Measurements from ENCODE around the gene THBS2. TPM values are rescaled to one million over a fixed set of nuclear protein-coding genes. Genes with fewer than 3 reads are reported as not detected.
A peak's percentile ranks its signal among the peaks of the same experiment; 100 is the strongest.
"Not testable (repeated sequence)": the region's sequence is repeated elsewhere in the genome, so short reads cannot be mapped to it uniquely, and the experiment has no call there.

THBS2 gene
- total and polyA plus RNA-seq, 2 of the 4 experiments (the other 2 are of a cell fraction): 97.3 to 113 TPM

GRCh38 chr6:169214789-169215188, 38.9 kb downstream of the THBS2 start:
- Histone ChIP-seq H3K27ac (ENCODE audit: insufficient read depth, low read length) (peak overlapping the region; percentile 95), H4K91ac (ENCODE audit: insufficient read depth, low read depth, low read length) (peak overlapping the region; percentile 99), H3K9ac (ENCODE audit: low read depth, low read length) (peak overlapping the region; percentile 80), H3K23ac (ENCODE audit: low read depth, low read length) (peak overlapping the region; percentile 97), H2BK120ac (ENCODE audit: low read depth, low read length) (peak overlapping the region; percentile 98), H3K79me1 (ENCODE audit: low read depth in 1 of 2, low read length in 2 of 2) (peaks cover 0 to 19% of the 10 kb centered on the region in 2 experiments; a peak in 2 of 4 replicates), H3K18ac (ENCODE audit: low read depth, low read length) (peak overlapping the region; percentile 98), H3K14ac (replicated peaks; ENCODE audit: low read depth, low read length) (peak overlapping the region; percentile 98), H3K9me1 (ENCODE audit: insufficient read depth, low read length) (peaks cover 14% of the 10 kb centered on the region), H2AK5ac (ENCODE audit: low read depth, low read length) (peak overlapping the region; percentile 97), H4K8ac (ENCODE audit: low read depth in 2 of 2, low read length in 2 of 2) (peak overlapping the region; percentile 93 to 98; a peak in 3 of 4 replicates), H2BK5ac (ENCODE audit: low read depth, low read length, poor library complexity, severe bottlenecking) (peak overlapping the region; percentile 98), H4K5ac (ENCODE audit: low read depth, low read length) (peak overlapping the region; percentile 97), H2BK15ac (ENCODE audit: low read depth, low read length) (peak overlapping the region; percentile 96; the same call in 2 of the 3 replicates), H3K4ac (ENCODE audit: low read depth, low read length) (peak overlapping the region; percentile 98), H3K4me1 (ENCODE audit: control insufficient read depth, insufficient read depth, low read length) (peaks cover 19% of the 10 kb centered on the region), H3K56ac (ENCODE audit: extremely low read depth, insufficient read depth, low read length) (peak overlapping the region; percentile 72), H2BK20ac (ENCODE audit: low read depth, low read length) (peak overlapping the region; percentile 98), H2AK9ac (replicated peaks; ENCODE audit: low read depth, low read length, poor library complexity) (peak overlapping the region; percentile 89), H3K4me2 (ENCODE audit: low read depth, low read length) (peak overlapping the region; percentile 8), H2AFZ (replicated peaks; ENCODE audit: low read length, poor library complexity) (peak overlapping the region; percentile 90)
- dilution Hi-C loops (cut with HindIII; ENCODE audit: low sequenced_read_pairs, unreplicated experiment); H3K36me3 ChIP-seq (ENCODE audit: control insufficient read depth, insufficient read depth, low read length); H3K4me3 ChIP-seq (ENCODE audit: insufficient read depth, low read depth, low read length); H3K27me3 ChIP-seq (ENCODE audit: control insufficient read depth, insufficient read depth, low read length); H4K20me1 ChIP-seq (ENCODE audit: insufficient read depth, low read length); in situ Hi-C loops (cut with MboI; ENCODE audit: low sequenced_read_pairs); H3K9me3 ChIP-seq (ENCODE audit: control insufficient read depth, insufficient read depth, low read length); BruUV-seq (replicated peaks): not testable (repeated sequence)
- TF ChIP-seq CEBPB (IDR thresholded peaks at IDR 0.05; ENCODE audit: low read depth, low read length): peak; percentile 99
- peak; percentile 33; the same call in 1 of the 2 replicates for TF ChIP-seq RAD21 (IDR thresholded peaks at IDR 0.05; ENCODE audit: low read length)
- peak; percentile 64 for TF ChIP-seq MAZ (IDR thresholded peaks at IDR 0.05; ENCODE audit: borderline replicate concordance, low read depth, low read length)
- peak; percentile 95 for TF ChIP-seq FOS (IDR thresholded peaks at IDR 0.05; ENCODE audit: low read depth, low read length)
- intact Hi-C loops (cut with micrococcal nuclease): loop anchor here (2.0 kb wide), 3 partner anchors 46 to 258 kb away; no protein-coding TSS in a partner anchor
- WGBS, 2 experiments (ENCODE audit: extremely low coverage in 2 of 2, insufficient read length in 1 of 2): 0% methylated on average over 3 of the region's 3 CpGs; no CpG with 5 or more reads in 1 of the 2 experiments
- CTCF ChIA-PET: interaction anchor here (0.9 kb wide), 1 partner anchor 9 kb away, joined by 3 read pairs; no protein-coding TSS in a partner anchor
- ATAC-seq (ENCODE audit: low read depth) (peak; percentile 71), DNase-seq (peak; percentile 97)
- POLR2A ChIA-PET (ENCODE audit: unreplicated experiment): interaction anchor here (0.6 to 0.7 kb wide), 2 partner anchors 166 to 537 kb away, joined by 3 to 6 read pairs; partner anchors contain the start of genes DYNLT2 and ERMARD
